ENCODE measurements around the gene CS.

DNA sequence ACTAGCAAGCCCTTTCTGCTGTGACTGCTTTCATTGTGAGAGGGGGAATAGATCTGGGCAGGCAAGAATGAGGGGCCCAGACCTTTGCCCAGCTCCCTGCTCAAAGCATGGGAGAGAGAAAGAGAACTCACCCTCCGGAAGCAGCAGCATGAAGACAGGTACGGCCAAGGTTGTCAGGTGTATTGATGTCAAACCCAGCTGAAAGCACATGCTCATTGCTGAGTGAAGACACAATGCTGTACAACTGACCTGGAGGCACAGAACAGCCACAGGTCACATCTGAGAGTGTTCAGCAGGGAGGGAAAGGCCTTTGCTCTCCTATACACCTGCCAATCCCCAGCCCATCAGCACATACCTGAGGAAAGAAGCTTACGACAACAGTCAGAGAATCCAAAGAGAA is 47.5 kb downstream of the CS start:
- TF ChIP-seq, protein P1, sequence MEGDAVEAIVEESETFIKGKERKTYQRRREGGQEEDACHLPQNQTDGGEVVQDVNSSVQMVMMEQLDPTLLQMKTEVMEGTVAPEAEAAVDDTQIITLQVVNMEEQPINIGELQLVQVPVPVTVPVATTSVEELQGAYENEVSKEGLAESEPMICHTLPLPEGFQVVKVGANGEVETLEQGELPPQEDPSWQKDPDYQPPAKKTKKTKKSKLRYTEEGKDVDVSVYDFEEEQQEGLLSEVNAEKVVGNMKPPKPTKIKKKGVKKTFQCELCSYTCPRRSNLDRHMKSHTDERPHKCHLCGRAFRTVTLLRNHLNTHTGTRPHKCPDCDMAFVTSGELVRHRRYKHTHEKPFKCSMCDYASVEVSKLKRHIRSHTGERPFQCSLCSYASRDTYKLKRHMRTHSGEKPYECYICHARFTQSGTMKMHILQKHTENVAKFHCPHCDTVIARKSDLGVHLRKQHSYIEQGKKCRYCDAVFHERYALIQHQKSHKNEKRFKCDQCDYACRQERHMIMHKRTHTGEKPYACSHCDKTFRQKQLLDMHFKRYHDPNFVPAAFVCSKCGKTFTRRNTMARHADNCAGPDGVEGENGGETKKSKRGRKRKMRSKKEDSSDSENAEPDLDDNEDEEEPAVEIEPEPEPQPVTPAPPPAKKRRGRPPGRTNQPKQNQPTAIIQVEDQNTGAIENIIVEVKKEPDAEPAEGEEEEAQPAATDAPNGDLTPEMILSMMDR (IDR thresholded peaks at IDR 0.05 in 4 of 5, conservative IDR thresholded peaks at IDR 0.05 in 1 of 5) = no peak
- no peak for TF ChIP-seq POLR2A (IDR thresholded peaks at IDR 0.05)

Data from gastrocnemius medialis (tissue), 4 donors.